Heart left ventricle (tissue), 16 donors: ENCODE data around the gene KDM3A. TPM values are rescaled to one million over a fixed set of nuclear protein-coding genes. Genes with fewer than 3 reads are reported as not detected.

Experiments used
- ATAC-seq, 4 donors: fragments of 200-7000 bp; cut with Tn5 transposase; one replicate each; pipeline ENCODE4 v1.9.1; 2020 to 2022; ENCODE audit warnings: moderate library complexity in 4 of 4, mild to moderate bottlenecking in 3 of 4, moderate number of reproducible peaks in 1 of 4
- DNase-seq, 5 donors: peaks; one replicate each; pipeline ENCODE4 v3.0.0-alpha.2; 2020
- H3K27ac ChIP-seq, 12 donors: fragments of 200-600 bp; sonication (generic) in 4 of 12; one replicate each; pipeline versions ENCODE4 v1.5.0 to v1.8.0; 2016 to 2022; ENCODE audit warnings: mild to moderate bottlenecking in 2 of 12
- H3K27me3 ChIP-seq, 9 donors: fragments of 200-600 bp; sonication (generic) in 2 of 9; one replicate each; pipeline versions ENCODE4 v1.5.1 to v1.8.0; 2016 to 2022; ENCODE audit warnings: mild to moderate bottlenecking in 3 of 9
- H3K36me3 ChIP-seq, 9 donors: fragments of 200-600 bp; sonication (generic) in 2 of 9; one replicate each; pipeline versions ENCODE4 v1.5.0 to v1.8.0; 2018 to 2022; ENCODE audit warnings: mild to moderate bottlenecking in 2 of 9
- H3K4me1 ChIP-seq, 12 donors: fragments of 200-600 bp; sonication (generic) in 4 of 12; one replicate each; pipeline versions ENCODE4 v1.5.0 to v1.8.0; 2016 to 2022; ENCODE audit warnings: mild to moderate bottlenecking in 3 of 12
- H3K4me3 ChIP-seq, 12 donors: fragments of 200-600 bp; sonication (generic) in 4 of 12; one replicate each; pipeline versions ENCODE4 v1.5.0 to v1.8.0; 2017 to 2022; ENCODE audit warnings: mild to moderate bottlenecking in 9 of 12, moderate library complexity in 4 of 12
- H3K9me3 ChIP-seq, 12 donors: fragments of 200-600 bp; sonication (generic) in 4 of 12; one replicate each; pipeline versions ENCODE4 v1.5.0 to v1.8.0; 2016 to 2022; ENCODE audit warnings: mild to moderate bottlenecking in 1 of 12
- POLR2A ChIP-seq, 2 donors: fragments of 450-650 bp; IDR thresholded peaks; one replicate each; pipeline ENCODE4 v1.6.1; 2017; ENCODE audit warnings: antibody characterized with exemption in 2 of 2, mild to moderate bottlenecking in 2 of 2, moderate library complexity in 2 of 2
- WGBS, 4 donors: extraction: QIAGEN DNeasy Blood & Tissue Kit in 2 of 4; methylation state at CpG; one replicate each; pipeline versions ENCODE4 v1.1.5 to v1.1.7; 2013 to 2018; 5-methylcytosine and 5-hydroxymethylcytosine counted together
- intact Hi-C, 10 donors: fragments of 100-400 bp; cut with DNase I; formaldehyde crosslinking; loops; one replicate each; pipeline versions ENCODE4 v1.11.1 to v1.14.2; 2022
- polyA plus RNA-seq, 2 donors: library from polyadenylated mRNA; stranded (reverse); fragments of 200-250 nt; gene quantifications; one replicate each; pipeline ENCODE4 v1.2.3, GENCODE V29; 2013
- total RNA-seq, 9 donors: library from RNA; depleted of rRNA in 2 of 9; stranded (reverse); fragments of >200 nt in 2 of 9; fragmentation: NEBNext Ultra II Directional in 3 of 9; extraction: Animal tissue kit (Norgen Biotek cat#: 25700) in 3 of 9; gene quantifications; one replicate each; pipeline versions ENCODE4 v1.1.0 to v1.2.4, GENCODE V29; 2016 to 2023
- TF ChIP-seq, protein P1 (sequence below), 12 donors: fragments of 200-600 bp; sonication (generic) in 4 of 12; IDR thresholded peaks; one replicate each; pipeline versions ENCODE4 v1.5.0 to v1.8.0; 2018 to 2022; ENCODE audit warnings: antibody characterized with exemption in 12 of 12, mild to moderate bottlenecking in 5 of 12
- donor health status: ischemic (EF 13 %, LVEDD 7.1; RV severe dilation, severe dysfunction).
- donor health status: healthy with polysubstance abuse.
- donor health status: DM: no; HTN: yes; CAD: no.
- donor health status: DM: no; HTN: no; CAD: no.
- donor health status: ischemic (EF 25% LVEDD 6.9; RV normal size, moderate dysfunction).
- donor health status: ischemic (EF 25% LVEDD 5.7; RV mildly dilated, moderate dysfunction).
- donor health status: healthy.
- donor health status: DM: yes; HTN: yes; CAD: no.
- donor health status: ischemic (EF 35%, LVEDD 5.7; RV mildly dilated, moderate dysfunction).
- donor health status: nonischemic (EF 11% LVEDD 7.7; RV severe dilation, severe dysfunction).
- donor health status: DM: yes; HTN: yes; CAD: no.
- donor health status: PGD.
- donor health status: ischemic (EF 29% LVEDD 5.4; RV normal size, mild dysfunction).
- donor health status: nonischemic (EF 23%, LVEDD 6.1; RV moderate dilation, normal function).

KDM3A gene
- total and polyA plus RNA-seq, 11 donors: 13.5 to 44.0 (median 32.5) TPM

- no peaks in the 10 kb centered on the region for H3K36me3 ChIP-seq
- H3K27ac ChIP-seq: no peak overlapping the region
- ATAC-seq (no peak), DNase-seq (no peak)
- H3K27me3 ChIP-seq: peaks cover 0 to 3% (median 0%) of the 10 kb centered on the region in 9 donors
- peaks cover 0 to 6% (median 0%) of the 10 kb centered on the region in 12 donors for H3K4me1 ChIP-seq
- TF ChIP-seq, protein P1, sequence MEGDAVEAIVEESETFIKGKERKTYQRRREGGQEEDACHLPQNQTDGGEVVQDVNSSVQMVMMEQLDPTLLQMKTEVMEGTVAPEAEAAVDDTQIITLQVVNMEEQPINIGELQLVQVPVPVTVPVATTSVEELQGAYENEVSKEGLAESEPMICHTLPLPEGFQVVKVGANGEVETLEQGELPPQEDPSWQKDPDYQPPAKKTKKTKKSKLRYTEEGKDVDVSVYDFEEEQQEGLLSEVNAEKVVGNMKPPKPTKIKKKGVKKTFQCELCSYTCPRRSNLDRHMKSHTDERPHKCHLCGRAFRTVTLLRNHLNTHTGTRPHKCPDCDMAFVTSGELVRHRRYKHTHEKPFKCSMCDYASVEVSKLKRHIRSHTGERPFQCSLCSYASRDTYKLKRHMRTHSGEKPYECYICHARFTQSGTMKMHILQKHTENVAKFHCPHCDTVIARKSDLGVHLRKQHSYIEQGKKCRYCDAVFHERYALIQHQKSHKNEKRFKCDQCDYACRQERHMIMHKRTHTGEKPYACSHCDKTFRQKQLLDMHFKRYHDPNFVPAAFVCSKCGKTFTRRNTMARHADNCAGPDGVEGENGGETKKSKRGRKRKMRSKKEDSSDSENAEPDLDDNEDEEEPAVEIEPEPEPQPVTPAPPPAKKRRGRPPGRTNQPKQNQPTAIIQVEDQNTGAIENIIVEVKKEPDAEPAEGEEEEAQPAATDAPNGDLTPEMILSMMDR (IDR thresholded peaks at IDR 0.05): no peak
- no peak for TF ChIP-seq POLR2A (IDR thresholded peaks at IDR 0.05)
- no peak overlapping the region for H3K4me3 ChIP-seq
- H3K9me3 ChIP-seq: peaks cover 0 to 6% (median 0%) of the 10 kb centered on the region in 12 donors
- intact Hi-C loops: no loop called here
Observed at GRCh38 chr2:86410581-86410980, 30.6 kb upstream of the KDM3A start.

GRCh38 chr2:86411396-86411795 lies 29.8 kb upstream of the KDM3A start:
- Histone ChIP-seq H3K4me3 (no peak overlapping the region), H3K27me3 (peaks cover 0 to 3% (median 0%) of the 10 kb centered on the region in 9 donors), H3K4me1 (peaks cover 0 to 6% (median 0%) of the 10 kb centered on the region in 12 donors), H3K36me3 (no peaks in the 10 kb centered on the region), H3K9me3 (peaks cover 0 to 6% (median 0%) of the 10 kb centered on the region in 12 donors), H3K27ac (no peak overlapping the region)
- intact Hi-C loops: no loop called here
- 77 to 85% (median 81%) methylated on average over 6 of the region's 6 CpGs for WGBS, 4 donors
- DNase-seq: no peak
- TF ChIP-seq, protein P1 (IDR thresholded peaks at IDR 0.05): no peak
- TF ChIP-seq POLR2A (IDR thresholded peaks at IDR 0.05): no peak
- no peak for ATAC-seq

DNA sequence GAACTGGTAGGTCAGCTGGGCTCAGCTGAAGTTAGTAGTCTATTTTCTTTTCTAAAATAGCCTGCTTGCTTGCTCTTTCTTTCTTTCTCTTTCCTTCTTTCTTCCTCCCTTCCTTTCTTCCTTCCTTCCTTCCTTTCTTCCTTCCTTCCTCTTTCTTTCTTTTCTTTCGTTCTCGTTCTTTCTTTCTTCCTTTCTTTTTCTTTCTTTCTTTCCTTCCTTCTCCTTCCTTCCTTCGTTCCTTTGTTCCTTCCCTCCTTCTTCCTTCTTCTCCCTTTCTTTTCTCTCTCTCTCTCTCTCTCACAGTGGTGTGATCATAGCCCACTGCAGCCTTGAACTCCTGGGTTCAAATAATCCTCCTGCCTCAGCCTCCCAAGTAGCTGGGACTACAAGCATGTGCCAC lies 29.2 kb upstream of the KDM3A start:
- H3K4me3 ChIP-seq: no peak overlapping the region
- H3K9me3 ChIP-seq: peaks cover 0 to 6% (median 0%) of the 10 kb centered on the region in 12 donors
- intact Hi-C loops: no loop called here
- no peaks in the 10 kb centered on the region for H3K36me3 ChIP-seq
- H3K27me3 ChIP-seq: peaks cover 0 to 3% (median 0%) of the 10 kb centered on the region in 9 donors
- H3K4me1 ChIP-seq: peaks cover 0 to 5% (median 0%) of the 10 kb centered on the region in 12 donors
- ATAC-seq (no peak), DNase-seq (no peak)
- H3K27ac ChIP-seq: no peak overlapping the region
- 62 to 74% (median 67%) methylated on average over 3 of the region's 3 CpGs for WGBS, 4 donors
- no peak for TF ChIP-seq POLR2A (IDR thresholded peaks at IDR 0.05)
- TF ChIP-seq, protein P1 (IDR thresholded peaks at IDR 0.05): no peak

DNA sequence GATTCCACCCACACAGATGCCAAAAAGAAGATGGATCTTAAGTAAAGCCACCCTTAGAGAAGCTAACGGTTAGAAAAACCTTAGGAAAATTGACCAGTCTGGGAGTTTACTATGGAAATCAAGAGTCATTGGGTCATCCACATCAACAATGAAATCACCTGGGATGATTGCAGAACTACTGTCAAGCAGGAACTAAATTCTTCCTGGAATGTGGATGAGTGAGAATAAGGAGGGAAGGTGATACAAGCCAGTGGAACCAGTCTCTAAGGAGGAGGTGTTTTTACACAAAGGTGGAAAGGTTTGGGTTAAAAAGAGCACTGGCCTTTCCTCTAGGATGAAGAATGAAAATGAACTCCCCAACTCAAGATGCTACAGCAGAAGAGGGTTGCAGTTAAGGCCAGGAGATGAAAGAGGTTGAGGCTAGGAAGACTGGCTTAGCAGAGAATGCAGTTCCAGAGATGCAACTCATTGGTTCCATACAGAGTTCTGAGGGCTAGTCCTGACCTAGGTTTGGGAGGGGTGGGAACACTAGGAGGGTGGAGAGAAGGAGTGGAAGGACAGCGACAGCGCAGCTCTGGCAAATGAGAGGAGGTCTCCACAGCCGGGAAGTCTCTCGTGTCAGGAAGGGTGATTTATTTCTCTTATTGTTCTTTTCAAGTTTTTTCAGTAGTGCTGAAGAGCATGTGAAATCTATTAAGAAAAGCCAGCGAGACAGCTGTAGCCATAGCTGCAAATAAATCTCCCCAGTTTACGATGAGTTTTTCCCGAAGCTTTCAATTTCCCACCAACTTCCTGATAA lies 27.7 kb upstream of the KDM3A start:
- Histone ChIP-seq H3K4me1 (peaks cover 0 to 11% (median 0%) of the 10 kb centered on the region in 12 donors), H3K9me3 (peaks cover 0 to 6% (median 0%) of the 10 kb centered on the region in 12 donors), H3K4me3 (peak overlapping the region in 4 of 12 donors; percentile 2 to 15 (median 8)), H3K27ac (no peak overlapping the region), H3K27me3 (peaks cover 0 to 3% (median 0%) of the 10 kb centered on the region in 9 donors), H3K36me3 (no peaks in the 10 kb centered on the region)
- 46 to 66% (median 52%) methylated on average over 8 of the region's 8 CpGs for WGBS, 4 donors
- intact Hi-C loops: no loop called here
- ATAC-seq: no peak
- no peak for DNase-seq
- TF ChIP-seq POLR2A (IDR thresholded peaks at IDR 0.05): no peak
- TF ChIP-seq, protein P1 (IDR thresholded peaks at IDR 0.05): no peak
